HG03342 (cell line): Measurements from ENCODE around the gene ESPN.

Experiments used
- ATAC-seq: cut with Tn5 transposase; IDR thresholded peaks from one replicate; pipeline ENCODE4 v1.9.1; 2021; ENCODE audit warnings: mild to moderate bottlenecking, moderate library complexity; ENCODE audit not compliant: unreplicated experiment

Gene ESPN

DNA sequence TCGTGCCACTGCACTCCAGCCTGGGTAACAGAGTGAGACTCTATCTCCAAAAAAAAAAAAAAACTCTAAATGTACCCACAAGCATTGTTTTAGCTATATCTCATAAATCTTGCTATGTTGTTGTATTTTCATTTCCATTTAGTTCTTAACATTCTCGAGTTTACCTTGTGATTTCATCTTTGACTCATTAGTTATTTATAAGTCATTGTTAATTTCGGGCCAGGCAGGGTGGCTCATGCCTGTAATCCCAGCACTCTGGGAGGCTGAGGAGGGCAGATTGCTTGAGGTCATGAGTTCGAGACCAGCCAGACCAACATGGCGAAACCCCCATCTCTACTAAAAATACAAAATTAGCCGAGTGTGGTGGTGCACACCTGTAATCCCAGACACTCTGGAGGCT, 16.6 kb upstream of the ESPN start:
- no peak for ATAC-seq

DNA sequence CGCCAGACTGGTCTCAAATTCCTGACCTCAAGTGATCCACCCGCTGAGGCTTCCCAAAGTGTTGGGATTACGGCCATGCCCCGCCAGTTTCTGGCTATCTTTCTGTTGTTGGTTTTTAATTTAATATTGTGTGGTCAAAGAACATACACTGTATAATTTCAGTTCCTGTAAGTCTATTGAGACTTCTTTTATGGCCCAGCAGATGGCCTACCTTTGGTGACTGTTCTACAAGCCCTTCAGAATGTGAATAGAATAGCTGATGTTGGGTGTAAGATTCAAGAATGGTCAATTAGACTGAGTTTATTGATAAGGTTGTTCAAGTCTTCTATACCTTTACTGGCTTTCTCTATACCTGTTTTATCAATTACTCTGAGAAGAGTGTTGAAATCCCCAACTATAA, 15.5 kb upstream of the ESPN start:
- ATAC-seq, result no peak

DNA sequence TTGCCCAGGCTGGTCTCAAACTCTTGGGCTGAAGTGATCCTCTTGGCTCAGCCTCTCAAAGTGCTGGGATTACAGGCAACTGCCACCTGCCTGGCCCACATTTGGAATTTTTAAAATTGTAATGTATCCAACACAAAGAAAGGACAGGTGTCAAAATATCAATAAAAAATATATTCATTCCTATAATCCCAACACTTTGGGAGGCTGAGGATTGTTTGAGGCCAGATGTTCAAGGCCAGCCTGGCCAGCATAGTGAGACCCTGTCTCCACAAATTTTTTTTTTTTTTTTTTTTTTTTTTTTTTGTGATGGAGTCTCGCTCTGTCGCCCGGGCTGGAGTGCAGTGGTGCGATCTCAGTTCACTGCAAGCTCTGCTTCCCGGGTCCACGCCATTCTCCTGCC, 14.8 kb upstream of the ESPN start:
- no peak for ATAC-seq

DNA sequence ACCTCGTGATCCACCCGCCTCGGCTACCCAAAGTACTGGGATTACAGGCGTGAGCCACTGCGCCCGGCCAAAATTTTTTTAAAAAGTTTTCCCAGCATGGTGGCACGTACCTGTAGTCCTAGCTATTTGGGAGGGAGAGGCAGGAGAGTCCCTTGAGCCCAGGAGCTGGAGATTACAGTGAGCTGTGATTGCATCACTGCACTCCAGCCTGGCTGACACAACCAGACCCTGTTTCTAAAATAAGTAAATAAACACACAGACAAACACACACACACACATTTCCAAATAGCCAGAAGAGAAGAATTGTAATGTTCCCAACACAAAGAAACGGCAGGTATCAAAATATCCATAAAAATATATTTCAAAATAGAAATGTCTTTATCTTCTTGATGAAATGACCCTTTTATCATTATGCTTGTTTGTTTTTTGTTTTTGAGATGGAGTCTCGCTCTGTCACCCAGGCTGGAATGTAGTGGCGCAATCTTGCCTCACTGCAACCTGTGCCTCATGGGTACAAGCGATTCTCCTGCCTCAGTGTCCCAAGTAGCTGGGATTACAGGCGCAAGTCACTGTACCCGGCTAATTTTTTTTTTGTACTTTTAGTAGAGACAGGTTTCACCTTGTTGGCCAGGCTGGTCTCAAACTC, 14.2 kb upstream of the ESPN start:
- no peak for ATAC-seq

DNA sequence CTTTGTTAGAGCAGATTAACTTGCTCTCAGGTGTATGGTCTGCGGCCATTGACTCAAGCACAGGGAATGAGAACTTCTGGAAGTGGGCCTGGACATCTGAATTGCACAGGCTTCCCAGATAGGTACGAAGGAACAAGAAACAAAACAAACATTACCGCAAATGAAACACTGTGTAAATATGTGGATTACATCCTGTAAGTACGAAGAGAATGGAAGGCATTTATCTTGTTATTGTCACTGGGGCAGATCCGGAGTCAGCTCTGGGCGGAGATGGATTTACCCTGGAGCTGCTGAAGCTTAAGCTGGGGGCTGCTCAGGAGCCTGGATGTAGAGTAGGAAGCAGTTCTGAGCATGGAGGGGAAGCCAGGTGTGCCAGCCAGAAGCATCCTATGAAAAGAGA, 11.7 kb upstream of the ESPN start:
- no peak for ATAC-seq

DNA sequence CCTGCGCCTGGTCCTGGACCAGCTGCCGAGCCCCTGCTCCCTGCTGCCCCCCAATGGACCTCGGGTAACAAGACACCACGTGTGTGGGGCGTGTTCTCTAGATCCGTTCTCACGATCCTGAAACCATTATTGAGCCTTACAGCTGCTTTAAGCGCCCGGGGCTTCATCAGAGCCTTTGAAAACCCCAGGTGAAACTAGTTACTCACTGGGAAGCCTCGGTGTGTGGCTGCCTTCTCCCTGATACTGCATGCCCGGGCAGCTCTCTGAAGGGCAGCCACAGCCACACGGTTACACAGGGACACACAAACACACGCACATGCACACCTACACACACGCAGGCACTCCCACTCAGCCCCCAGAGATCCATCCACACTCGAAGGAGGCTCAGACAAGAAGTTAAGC, 10.1 kb upstream of the ESPN start:
- peak; percentile 62 for ATAC-seq

DNA sequence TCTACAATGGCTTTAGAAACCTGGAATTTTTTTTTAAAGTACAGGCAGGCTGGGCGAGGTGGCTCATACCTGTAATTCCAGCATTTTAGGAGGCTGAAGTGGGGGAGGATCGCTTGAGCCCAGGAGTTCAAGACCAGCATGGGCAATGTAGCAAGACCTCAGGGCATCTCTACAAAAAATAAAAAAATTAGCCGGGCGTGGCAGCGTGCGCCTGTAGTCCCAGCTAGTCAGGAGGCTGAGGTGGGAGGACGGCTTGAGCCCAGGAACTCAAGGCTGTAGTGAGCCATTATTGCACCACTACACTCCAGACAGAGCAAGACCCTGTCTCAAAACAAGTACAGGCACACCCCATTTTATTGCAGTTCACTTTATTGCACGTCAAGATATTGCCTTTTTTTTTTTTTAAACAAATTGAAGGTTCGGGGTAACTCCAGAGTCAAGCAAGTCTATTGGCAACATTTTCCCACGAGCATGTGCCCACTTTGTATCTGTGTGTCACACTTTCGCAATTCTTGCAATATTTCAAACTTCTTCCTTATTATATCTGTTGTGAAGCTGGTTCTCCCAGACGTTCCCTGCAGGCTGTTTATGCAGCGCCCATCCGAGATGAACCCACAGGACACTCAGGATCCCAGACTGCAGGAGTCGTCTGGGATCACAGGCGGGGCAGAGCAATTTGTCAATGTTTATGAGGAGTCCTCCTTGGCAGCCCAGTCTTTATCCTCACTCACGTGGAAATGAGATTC, 9.5 kb upstream of the ESPN start:
- ATAC-seq, result no peak

DNA sequence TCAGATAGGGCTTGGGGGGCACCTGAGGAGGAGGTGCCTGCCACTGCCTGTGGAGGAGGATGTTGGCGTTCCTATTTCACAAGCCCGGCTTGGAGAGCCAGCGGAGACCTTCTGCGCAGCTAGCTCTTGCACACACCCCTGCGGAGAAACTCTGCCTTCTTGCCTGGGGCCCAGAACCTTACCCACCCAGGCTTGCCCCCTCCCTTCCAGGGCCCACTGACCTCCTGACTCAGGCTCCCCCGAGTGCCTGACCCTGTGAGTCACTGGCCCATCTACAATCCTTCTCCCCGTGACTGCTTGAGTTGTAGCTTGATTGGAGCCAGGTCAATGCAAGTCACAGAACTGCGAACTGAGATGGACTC, 8.3 kb upstream of the ESPN start:
- no peak for ATAC-seq

DNA sequence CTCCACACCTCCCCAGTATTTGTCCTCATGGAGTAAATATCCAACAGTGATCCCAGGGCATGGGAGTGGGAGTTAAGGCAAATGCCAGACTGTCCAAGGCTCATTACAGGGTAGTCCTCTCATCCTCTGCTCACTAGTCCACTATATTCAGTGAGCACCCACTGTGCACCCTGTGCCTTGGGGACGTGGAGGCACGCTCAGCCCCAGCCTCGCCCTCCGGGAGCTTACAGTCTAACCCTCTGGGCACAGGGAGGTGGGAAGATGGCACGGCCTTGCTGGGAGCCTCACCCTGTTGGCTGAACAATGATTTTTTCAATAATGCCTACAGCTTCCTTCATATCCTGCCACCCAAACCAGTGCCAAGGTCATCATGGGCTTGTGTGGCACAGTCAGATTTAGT, 7.7 kb upstream of the ESPN start:
- ATAC-seq, result no peak

DNA sequence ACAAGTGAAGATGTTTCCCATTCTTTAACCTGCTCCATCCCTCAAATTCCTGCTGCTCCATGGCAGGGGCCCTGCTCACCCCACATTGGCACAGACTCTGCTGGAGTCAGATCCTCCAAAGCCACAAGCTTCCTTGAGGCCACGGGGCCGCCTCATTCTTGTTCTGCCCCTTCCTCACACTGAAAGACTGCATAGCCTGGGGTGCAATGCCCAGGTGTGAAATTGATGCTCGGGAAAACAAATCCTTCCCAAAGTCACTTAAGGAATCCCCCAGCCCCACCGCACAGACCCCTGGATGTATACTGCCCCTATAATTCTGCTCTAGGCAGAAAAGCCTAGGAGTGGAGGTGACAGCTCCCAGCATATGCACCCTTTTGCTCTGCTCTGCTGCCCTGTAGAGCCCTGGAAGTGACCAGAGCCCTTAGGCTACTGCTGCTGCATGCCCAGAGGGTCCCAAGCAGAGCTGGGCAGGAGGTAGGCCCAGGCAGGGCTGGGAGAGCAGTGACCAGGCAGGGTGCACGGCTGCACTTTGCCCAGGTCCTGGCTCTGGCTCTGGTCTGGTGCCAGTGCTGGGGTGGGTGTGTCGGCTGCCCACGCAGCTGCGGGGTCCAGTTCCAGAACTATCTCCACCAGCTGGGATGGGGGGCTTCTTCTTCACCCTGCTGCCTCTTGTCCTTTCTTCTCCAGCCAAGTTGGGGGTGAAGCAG, 6.5 kb upstream of the ESPN start:
- no peak for ATAC-seq

DNA sequence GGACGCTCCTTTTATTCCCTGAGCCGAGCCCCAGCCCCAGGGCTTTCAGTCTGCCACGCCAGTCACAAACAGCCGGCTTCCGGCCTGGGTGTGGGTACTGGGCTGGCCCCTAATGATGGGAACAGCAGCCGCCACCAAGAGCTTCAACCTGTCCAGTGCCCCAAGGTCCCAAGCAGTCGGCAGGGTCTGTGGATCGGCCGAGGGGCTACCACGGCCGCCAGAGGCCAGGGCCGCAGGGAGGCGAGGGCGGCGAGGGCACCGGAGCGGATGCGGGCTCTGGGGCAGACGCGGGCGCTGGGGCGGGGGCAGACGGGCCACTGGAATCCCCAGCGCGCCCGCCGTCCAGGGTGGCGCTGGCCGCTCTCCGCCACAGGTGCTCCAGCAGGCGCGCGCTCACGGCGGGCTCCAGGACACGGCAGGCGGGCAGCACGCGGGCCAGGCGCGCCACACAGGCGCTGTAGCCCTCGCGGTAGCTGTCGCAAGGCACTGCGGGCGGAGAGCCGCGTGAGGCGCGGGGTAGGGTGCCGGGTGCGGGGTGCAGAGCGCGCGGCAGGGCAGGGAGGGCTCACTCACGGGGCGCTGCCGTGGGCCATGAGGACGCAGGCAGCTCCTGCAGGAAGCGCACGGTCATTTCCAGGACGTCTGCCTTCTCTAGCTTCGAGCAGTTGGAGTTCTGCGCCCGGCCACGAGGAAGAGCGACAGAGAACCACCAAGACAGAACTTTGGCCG, 5.7 kb upstream of the ESPN start:
- ATAC-seq, result no peak

DNA sequence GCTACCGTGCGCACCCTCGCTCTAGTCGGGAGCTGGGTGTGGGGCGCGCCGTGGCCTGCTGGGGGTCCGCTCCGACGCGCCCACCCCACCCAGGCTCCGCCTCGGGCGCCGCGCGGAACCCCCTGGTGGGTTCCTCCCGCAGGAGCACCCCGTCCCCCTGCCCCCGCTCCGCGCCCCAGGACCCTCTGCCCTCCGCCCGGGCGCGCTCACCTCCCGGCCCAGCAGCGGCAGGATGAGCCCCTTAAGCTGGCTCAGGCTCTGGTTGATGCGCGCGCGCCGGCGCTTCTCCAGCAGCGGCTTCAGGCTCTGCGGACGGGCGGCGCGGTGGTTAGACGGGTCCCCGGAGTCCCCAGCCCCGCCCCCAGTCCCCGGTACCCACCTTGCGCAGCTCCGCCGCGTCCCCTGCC, 5.2 kb upstream of the ESPN start:
- no peak for ATAC-seq

DNA sequence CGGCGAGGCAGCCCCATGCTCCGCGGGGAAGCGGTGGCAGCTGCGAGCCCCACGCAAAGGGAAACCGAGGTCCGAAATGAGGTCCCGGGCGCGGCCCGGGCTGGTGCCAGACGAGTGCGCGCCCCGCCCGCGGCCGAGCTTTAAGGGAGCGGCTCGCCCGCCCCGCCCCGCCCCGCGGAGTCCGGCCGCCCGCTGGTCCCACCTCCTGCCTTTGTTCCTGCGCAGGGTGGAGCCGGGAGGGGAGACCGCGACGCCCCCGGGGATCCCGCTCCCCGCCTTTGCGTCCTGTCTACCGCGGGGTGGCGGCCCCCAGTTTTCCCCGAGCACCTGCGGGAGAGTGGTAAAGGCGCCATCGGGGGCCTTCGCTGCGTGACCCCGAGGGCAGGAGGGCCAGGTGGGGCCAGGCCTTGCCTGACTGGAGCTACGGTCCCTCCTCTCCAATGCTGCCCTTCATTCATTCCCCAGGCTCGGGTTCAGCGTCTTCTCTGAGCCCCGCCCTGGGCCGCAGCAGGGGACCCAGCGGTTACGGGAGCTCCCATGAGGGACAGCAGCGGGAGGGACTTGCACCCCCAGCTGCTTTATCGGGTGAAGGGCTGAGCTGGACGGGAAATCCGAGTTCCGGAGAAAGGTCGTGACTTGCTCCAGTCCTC, 4.6 kb upstream of the ESPN start, which contains the start of gene HES2:
TSS of gene HES2 (minus strand) at position 116 of the 650 bp plus-strand sequence. CDS start at position 17, 99 bp downstream.
- ATAC-seq, result no peak

DNA sequence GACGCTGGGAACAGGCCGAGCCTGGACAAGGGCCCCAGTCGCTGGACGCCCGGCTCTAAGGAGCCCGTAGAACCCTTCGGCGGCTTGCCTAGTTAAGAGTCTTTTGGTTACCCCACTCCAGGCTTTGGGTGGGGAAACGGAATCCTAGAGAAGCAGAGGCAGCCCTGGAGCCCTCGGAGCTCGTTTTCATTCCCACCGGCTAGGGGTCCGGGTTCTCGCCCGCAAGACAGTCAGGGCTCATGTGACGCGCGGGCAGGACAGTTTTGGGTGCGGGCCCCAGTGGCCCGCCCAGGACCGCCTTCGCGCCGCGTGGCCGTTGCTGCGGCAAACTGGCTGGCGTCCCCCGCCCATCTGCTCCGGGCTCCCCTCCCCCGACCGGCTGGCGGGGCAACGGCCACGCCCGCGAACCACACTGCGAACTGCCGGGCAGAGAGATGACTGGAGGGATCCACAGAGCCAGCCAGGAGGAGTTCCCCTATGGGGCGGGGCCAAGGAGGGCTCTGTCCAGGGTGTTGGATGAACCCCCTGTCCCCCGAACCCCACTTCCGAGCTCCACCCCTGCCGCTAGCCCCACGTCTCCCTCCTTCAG, 4.0 kb upstream of the ESPN start:
- no peak for ATAC-seq

DNA sequence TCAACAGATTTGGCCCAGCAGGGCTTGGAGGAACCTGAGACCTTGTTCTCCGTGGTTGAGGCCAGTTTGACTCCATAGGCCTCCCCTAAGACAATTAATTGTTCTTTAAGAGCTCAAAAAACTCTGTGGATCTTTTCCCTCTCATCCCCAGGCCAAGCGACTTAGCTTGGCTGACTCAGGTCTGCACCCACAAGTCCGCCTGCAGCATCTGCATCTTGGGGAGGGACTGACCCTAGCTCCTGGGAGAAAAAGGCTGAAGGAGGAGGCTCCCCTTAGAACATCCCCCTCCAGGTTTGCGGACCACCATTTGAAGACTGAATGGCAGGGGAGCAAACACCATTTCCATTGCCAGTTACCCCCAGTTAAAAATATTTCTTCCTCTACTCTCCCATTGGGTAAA, 3.3 kb upstream of the ESPN start:
- ATAC-seq, result no peak

DNA sequence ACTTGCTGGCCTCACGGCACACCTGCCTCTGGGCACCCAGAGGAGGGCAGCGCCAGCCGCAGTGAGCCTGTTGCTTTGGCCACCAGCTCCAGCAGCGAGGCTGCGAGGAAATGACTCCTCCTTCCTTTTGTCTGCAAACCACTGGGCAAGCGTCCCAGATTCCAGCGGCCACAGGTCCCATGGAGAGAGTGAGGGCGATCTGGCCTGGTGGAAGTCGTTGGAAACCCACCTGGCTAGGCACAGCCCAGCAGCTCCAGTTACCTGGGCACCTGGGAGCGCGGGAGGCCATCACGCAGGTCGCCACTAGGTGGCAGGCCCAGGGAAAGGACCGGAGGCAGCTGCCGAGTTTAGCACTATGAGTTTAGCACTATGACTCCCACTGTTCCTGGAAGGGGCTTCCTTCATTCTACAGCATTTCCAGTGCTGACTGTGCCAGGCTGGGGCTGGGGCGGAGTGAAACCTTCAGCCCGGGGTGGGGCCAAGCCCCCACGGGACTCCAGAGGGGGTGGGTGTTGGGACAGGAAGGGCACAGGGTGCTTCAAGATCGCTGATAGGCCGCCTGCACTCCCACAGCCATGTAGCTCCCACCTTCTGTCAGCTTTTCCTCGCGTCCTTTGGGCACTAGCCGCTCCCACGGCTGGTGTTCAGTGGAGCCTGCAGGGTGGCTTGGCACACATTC, 1.1 kb upstream of the ESPN start:
- ATAC-seq, result no peak

DNA sequence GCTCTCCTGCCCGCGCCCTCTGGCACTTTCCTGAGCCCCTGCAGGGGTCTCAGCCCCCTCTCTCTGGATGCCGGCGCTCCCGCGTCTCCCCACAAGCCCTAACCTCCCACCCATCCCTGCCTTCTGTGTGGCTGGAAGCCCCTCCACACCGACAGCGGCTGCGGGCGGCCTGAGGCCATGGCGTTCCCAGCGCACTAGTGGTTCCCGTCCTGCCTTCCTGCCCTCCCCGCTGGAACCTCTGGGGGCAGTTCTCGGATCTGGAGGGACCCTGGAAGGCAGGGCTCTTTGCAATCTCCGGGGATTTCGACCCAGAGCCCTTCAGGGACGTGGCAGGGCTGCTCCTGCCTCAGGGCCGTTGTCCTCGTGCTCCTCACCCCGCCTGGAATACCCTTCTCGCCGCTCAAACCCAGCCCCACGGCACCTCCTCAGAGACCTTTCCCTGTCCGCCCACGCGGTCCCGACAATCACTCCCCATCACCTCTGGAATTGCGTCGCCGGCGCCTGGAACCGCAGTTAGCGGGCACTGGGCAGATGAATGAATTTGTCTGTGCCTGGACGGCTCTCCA, 493 bp upstream of the ESPN start:
- ATAC-seq, result no peak

DNA sequence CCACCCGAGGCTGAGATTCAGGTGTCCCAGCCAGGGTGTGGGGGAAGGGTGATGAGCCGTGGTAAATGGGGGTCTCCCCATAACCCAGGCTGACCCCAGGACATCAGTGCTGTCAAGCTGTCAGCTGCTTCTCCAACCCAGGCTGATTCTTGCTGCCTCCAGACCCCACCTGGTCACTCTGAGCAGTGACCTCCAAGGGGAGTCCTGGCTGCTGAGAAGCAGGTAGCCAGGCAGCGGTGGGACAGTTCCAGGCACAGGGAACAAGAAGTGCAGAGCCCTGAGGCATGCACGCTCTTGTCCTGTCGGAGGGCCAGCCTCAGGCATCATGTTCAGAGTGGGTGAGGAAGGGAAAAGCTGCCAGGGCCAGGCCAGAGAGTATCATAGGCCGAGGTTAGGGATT, 1.1 kb downstream of the ESPN start:
- no peak for ATAC-seq

DNA sequence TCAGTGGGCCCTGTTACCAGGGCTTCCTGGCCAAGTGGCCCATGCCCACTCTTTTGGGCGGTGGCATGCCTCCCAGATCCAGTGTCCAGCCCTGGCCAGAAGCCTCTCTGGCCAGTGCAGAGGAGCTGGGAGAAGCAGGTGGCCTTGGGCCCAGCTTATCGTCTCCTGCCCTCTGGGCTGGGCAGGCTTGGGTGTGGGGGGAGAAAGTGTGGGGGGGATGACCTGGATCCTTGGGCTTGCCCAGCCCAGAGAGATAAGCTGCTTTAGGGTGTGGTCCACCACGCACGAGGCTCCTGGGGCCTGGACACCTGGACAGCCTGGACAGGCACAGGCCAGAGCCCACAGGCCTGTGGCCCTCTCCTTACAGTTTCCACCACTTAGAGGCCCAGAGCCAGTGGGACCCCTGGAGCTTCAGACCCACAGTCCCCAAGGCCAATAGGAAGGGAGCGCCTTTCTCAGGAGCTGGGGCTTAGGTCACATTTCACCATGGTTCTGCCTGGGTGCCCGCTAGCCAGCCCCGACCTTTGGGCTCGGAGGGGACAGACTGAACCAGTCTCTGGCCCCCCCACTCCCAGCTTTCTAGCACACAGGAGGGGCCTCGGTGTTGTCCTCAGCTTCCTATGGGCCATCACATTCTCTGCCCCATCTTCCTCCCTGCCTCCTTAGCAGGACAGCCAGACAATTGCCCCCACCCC, 1.8 kb downstream of the ESPN start:
- no peak for ATAC-seq
